SH-SY5Y (cell line): Measurements from ENCODE around the gene HOXA1.

Experiments
- GATA2 ChIP-seq: IDR thresholded peaks from 2 replicates; pipeline ENCODE4 v1.6.1; 2011; ENCODE audit warnings: mild to moderate bottlenecking, low read depth, low read length
- GATA3 ChIP-seq: IDR thresholded peaks from 2 replicates; pipeline ENCODE4 v1.6.1; 2011; ENCODE audit warnings: low read depth, mild to moderate bottlenecking, low read length, moderate library complexity

DNA sequence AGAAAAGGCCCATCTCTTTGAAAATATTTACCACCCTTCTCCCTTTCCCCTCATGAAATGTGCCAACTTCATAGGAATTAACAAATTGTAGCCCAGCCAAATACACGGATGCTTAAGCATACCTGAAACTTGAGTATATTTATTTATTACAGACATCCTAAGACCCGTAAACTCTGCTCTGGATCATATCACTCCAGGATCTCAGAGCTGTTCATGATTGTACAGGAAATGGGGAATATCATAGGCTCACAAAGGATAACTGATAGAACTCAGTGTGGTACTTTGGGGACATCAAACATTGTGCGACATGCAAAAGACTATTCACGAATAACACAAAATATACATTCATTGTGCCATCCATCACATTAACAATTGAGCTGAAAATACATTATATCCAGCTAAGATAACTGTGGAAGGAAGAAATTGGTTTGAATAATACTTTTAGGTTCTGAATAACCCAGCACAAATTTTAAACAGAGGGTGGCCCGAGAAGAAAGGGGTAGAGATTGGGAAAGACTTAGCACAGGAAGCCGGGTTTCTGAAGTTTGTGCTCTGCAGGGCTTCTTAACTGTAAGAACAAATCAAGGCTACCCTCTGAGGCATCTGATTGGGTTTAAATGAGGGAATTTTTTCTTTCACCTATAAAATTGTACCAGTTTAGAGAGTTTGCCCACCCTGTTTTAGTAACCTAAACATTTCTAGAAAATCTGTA is 2.5 kb downstream of the HOXA1 start:
- TF ChIP-seq GATA2, result no peak
- no peak for TF ChIP-seq GATA3
